Hippocampal formation (tissue), 2 donors: ENCODE results near the gene CYP21A2.
"Not testable (repeated sequence)": the region's sequence is repeated elsewhere in the genome, so short reads cannot be mapped to it uniquely, and the experiment has no call there.

Experiments used
- DNase-seq, 2 donors: peaks; one replicate each; lab custom pipeline; 2025; lab: John Stamatoyannopoulos, UW

The CYP21A2 gene

GRCh38 chr6:32053314-32053713 is 15.1 kb downstream of the CYP21A2 start:
- DNase-seq, result not testable (repeated sequence)

- not testable (repeated sequence) for DNase-seq
Observed at GRCh38 chr6:32055756-32056155, 17.5 kb downstream of the CYP21A2 start.

- no peak for DNase-seq
Observed at GRCh38 chr6:32056254-32056653, 18.0 kb downstream of the CYP21A2 start.

GRCh38 chr6:32057966-32058365 is 19.8 kb downstream of the CYP21A2 start:
- DNase-seq, result no peak

GRCh38 chr6:32058511-32058963 is 20.3 kb downstream of the CYP21A2 start:
- no peak for DNase-seq

- DNase-seq, result no peak
Observed at GRCh38 chr6:32060966-32061655, 22.9 kb downstream of the CYP21A2 start.

GRCh38 chr6:32064706-32065105 is 26.5 kb downstream of the CYP21A2 start:
- DNase-seq, result no peak

- not testable (repeated sequence) for DNase-seq
Observed at GRCh38 chr6:32067521-32067920, 29.3 kb downstream of the CYP21A2 start.

GRCh38 chr6:32068315-32068714 is 30.1 kb downstream of the CYP21A2 start:
- not testable (repeated sequence) for DNase-seq

- no peak for DNase-seq
Observed at GRCh38 chr6:32068867-32069266, 30.7 kb downstream of the CYP21A2 start.

GRCh38 chr6:32069460-32069859 is 31.2 kb downstream of the CYP21A2 start:
- no peak for DNase-seq

- no peak for DNase-seq
Observed at GRCh38 chr6:32069878-32070515, 31.8 kb downstream of the CYP21A2 start.

GRCh38 chr6:32070814-32071543 is 32.8 kb downstream of the CYP21A2 start:
- DNase-seq, result no peak

GRCh38 chr6:32073101-32073500 is 34.9 kb downstream of the CYP21A2 start:
- DNase-seq, result no peak

- DNase-seq, result no peak
Observed at GRCh38 chr6:32073613-32074012, 35.4 kb downstream of the CYP21A2 start.

- DNase-seq, result no peak
Observed at GRCh38 chr6:32074996-32075532, 36.8 kb downstream of the CYP21A2 start.

- no peak for DNase-seq
Observed at GRCh38 chr6:32075781-32076180, 37.6 kb downstream of the CYP21A2 start.

GRCh38 chr6:32076321-32076809 is 38.1 kb downstream of the CYP21A2 start:
- no peak for DNase-seq

- no peak for DNase-seq
Observed at GRCh38 chr6:32079566-32080290, 41.5 kb downstream of the CYP21A2 start.

GRCh38 chr6:32081168-32081990 is 43.2 kb downstream of the CYP21A2 start:
- DNase-seq, result no peak

- no peak for DNase-seq
Observed at GRCh38 chr6:32082478-32082877, 44.3 kb downstream of the CYP21A2 start.
